ENCODE measurements around the gene HSF4.
A peak's percentile ranks its signal among the peaks of the same experiment; 100 is the strongest.

GRCh38 chr16:67198238-67198734, 33.7 kb downstream of the HSF4 start:
- TF ChIP-seq POLR2A (IDR thresholded peaks at IDR 0.05) = no peak
- no peak for TF ChIP-seq POLR2AphosphoS5 (IDR thresholded peaks at IDR 0.05)
- peak in 1 of 2 donors; percentile 74 for TF ChIP-seq CTCF (IDR thresholded peaks at IDR 0.05)
- TF ChIP-seq EP300 (IDR thresholded peaks at IDR 0.05) = no peak
